HepG2 (cell line): ENCODE measurements around the gene SPAG7. TPM values are rescaled to one million over a fixed set of nuclear protein-coding genes. Genes with fewer than 3 reads are reported as not detected.

Experiments used
- ATAC-seq: fragments of 200-7000 bp; cut with Tn5 transposase; 3 replicates; pipeline ENCODE4 v1.9.1; 2020; ENCODE audit warnings: mild to moderate bottlenecking, moderate library complexity
- BruUV-seq: library from RNA; stranded (reverse); fragments of 400-500 nt; replicated peaks from 2 replicates; lab custom pipeline; 2021; lab: Mats Ljungman, UMichigan
- CTCF ChIA-PET: fragments of 300-600 bp; formaldehyde crosslinking; extraction: SDS; loops from one replicate; lab custom pipeline; 2021; ENCODE audit warnings: low total read pairs, inconsistent platforms, low intra/inter-chr PET ratio; lab: Yijun Ruan, JAX
- POLR2A ChIA-PET: fragments of 350-600 bp; sonication (Branson Sonifier 250); formaldehyde crosslinking; loops from one replicate; lab custom pipeline; 2020; ENCODE audit warnings: antibody characterized with exemption, inconsistent platforms; lab: Yijun Ruan, JAX
- DNase-seq: peaks from one replicate; pipeline ENCODE4 v3.0.0-alpha.2; 2015; ENCODE audit warnings: low spot score
- FAIRE-seq: peaks from 3 replicates; lab custom pipeline; 2011; peaks lifted over from hg19 to GRCh38; lab: Jason Lieb, UNC
- H2AFZ ChIP-seq: one replicate; pipeline ENCODE4 v1.6.1; 2011; ENCODE audit warnings: low read length, inconsistent platforms
- H3K27ac ChIP-seq: fragments of 300-600 bp; 3 replicates; pipeline ENCODE4 v1.8.0; 2011; ENCODE audit warnings: mixed run types, mild to moderate bottlenecking, mixed read lengths, low read length, inconsistent platforms; ENCODE audit not compliant: insufficient read depth; ENCODE audit errors: extremely low read length
- H3K27me3 ChIP-seq, 2 experiments: fragments of 200-600 bp in 1 of 2; 2 replicates in 1 of 2; 3 replicates in 1 of 2; pipeline versions ENCODE4 v1.6.0 to v1.8.0; 2011; ENCODE audit warnings: low read length in 2 of 2, mild to moderate bottlenecking in 2 of 2, moderate library complexity in 2 of 2, inconsistent platforms in 1 of 2; ENCODE audit not compliant: insufficient read depth in 2 of 2, control insufficient read depth in 1 of 2
- H3K36me3 ChIP-seq, 2 experiments: fragments of 200-600 bp in 1 of 2; replicated peaks in 1 of 2; 2 replicates in 1 of 2; 3 replicates in 1 of 2; pipeline versions ENCODE4 v1.5.1 to v1.8.0; 2011; ENCODE audit warnings: low read length in 2 of 2, inconsistent platforms in 1 of 2; ENCODE audit not compliant: insufficient read depth in 2 of 2, control insufficient read depth in 1 of 2
- H3K4me1 ChIP-seq: 2 replicates; pipeline ENCODE4 v1.5.1; 2012; ENCODE audit warnings: low read length, inconsistent platforms; ENCODE audit not compliant: insufficient read depth
- H3K4me2 ChIP-seq: 2 replicates; pipeline ENCODE4 v1.6.0; 2011; ENCODE audit warnings: low read depth, low read length, inconsistent platforms
- H3K4me3 ChIP-seq, 3 experiments: fragments of 200-600 bp in 1 of 3; sonication (generic), shearing (Covaris generic) in 1 of 3; replicated peaks in 1 of 3; 2 replicates each; pipeline ENCODE4 v1.5.1; 2011 to 2016; ENCODE audit warnings: low read length in 3 of 3, inconsistent platforms in 2 of 3, low read depth in 2 of 3, mild to moderate bottlenecking in 2 of 3, control low read depth in 1 of 3, mixed read lengths in 1 of 3; ENCODE audit not compliant: insufficient read depth in 1 of 3
- H3K79me2 ChIP-seq: one replicate; pipeline ENCODE4 v1.6.1; 2011; ENCODE audit warnings: low read length, inconsistent platforms; ENCODE audit not compliant: insufficient read depth
- H3K9ac ChIP-seq: 2 replicates; pipeline ENCODE4 v1.6.0; 2011; ENCODE audit warnings: mild to moderate bottlenecking, low read depth, low read length, inconsistent platforms; ENCODE audit not compliant: insufficient read depth
- H3K9me3 ChIP-seq: 2 replicates; pipeline ENCODE4 v1.5.1; 2012; ENCODE audit warnings: mild to moderate bottlenecking, low read length
- H4K20me1 ChIP-seq: 2 replicates; pipeline ENCODE4 v1.6.0; 2011; ENCODE audit warnings: inconsistent platforms, mild to moderate bottlenecking, low read length, moderate library complexity; ENCODE audit not compliant: insufficient read depth
- DNMT3B ChIP-seq: conservative IDR thresholded peaks from 2 replicates; pipeline ENCODE4 v1.6.1; 2016; ENCODE audit warnings: missing biosample characterization, control low read depth
- GFI1 ChIP-seq: sonication (generic); formaldehyde crosslinking; IDR thresholded peaks from 2 replicates; pipeline ENCODE4 v1.5.0; 2020; ENCODE audit warnings: missing genetic modification reagents, mild to moderate bottlenecking, borderline replicate concordance
- MED13 ChIP-seq: sonication (generic); formaldehyde crosslinking; IDR thresholded peaks from 2 replicates; pipeline ENCODE4 v1.5.0; 2020; ENCODE audit warnings: missing genetic modification reagents
- MEIS2 ChIP-seq: sonication (generic); formaldehyde crosslinking; IDR thresholded peaks from 2 replicates; pipeline ENCODE4 v1.9.0; 2021; ENCODE audit warnings: mild to moderate bottlenecking, missing genetic modification reagents
- NAIF1 ChIP-seq: sonication (generic); formaldehyde crosslinking; IDR thresholded peaks from 2 replicates; pipeline ENCODE4 v1.5.0; 2020; ENCODE audit warnings: mild to moderate bottlenecking, missing genetic modification reagents, borderline replicate concordance
- NFE2L2 ChIP-seq: fragments of 150-350 bp; IDR thresholded peaks from 2 replicates; pipeline ENCODE4 v1.6.1; 2014; ENCODE audit warnings: low read length
- SMAD3 ChIP-seq: sonication (generic); formaldehyde crosslinking; IDR thresholded peaks from 2 replicates; pipeline ENCODE4 v1.4.0; 2020; ENCODE audit warnings: missing genetic modification reagents
- TOPORS ChIP-seq: sonication (generic); formaldehyde crosslinking; IDR thresholded peaks from 2 replicates; pipeline ENCODE4 v1.8.0; 2023; ENCODE audit warnings: mild to moderate bottlenecking, missing genetic modification reagents
- TRIM22 ChIP-seq: fragments of 450-650 bp; IDR thresholded peaks from 2 replicates; pipeline ENCODE4 v1.6.1; 2017
- ZFP90 ChIP-seq: sonication (generic); formaldehyde crosslinking; IDR thresholded peaks from 2 replicates; pipeline ENCODE4 v1.8.0; 2022; ENCODE audit warnings: missing genetic modification reagents, mild to moderate bottlenecking, inconsistent platforms, borderline replicate concordance
- ZNF263 ChIP-seq: sonication (generic); formaldehyde crosslinking; IDR thresholded peaks from 2 replicates; pipeline ENCODE4 v1.4.0; 2020; ENCODE audit warnings: missing genetic modification reagents
- ZNF431 ChIP-seq: sonication (generic); formaldehyde crosslinking; IDR thresholded peaks from 2 replicates; pipeline ENCODE4 v1.9.0; 2022; ENCODE audit warnings: missing genetic modification reagents, low read depth, mild to moderate bottlenecking, borderline replicate concordance
- ZNF556 ChIP-seq: sonication (generic); formaldehyde crosslinking; IDR thresholded peaks from 2 replicates; pipeline ENCODE4 v1.4.0; 2020; ENCODE audit warnings: mild to moderate bottlenecking, missing genetic modification reagents, borderline replicate concordance
- ZNF724P ChIP-seq: sonication (generic); formaldehyde crosslinking; IDR thresholded peaks from 2 replicates; pipeline ENCODE4 v1.8.0; 2022; ENCODE audit warnings: missing genetic modification reagents, borderline replicate concordance
- ZNF891 ChIP-seq: sonication (generic); formaldehyde crosslinking; IDR thresholded peaks from 2 replicates; pipeline ENCODE4 v1.5.0; 2020; ENCODE audit warnings: mild to moderate bottlenecking, missing genetic modification reagents
- ZSCAN20 ChIP-seq: sonication (generic); formaldehyde crosslinking; IDR thresholded peaks from 2 replicates; pipeline ENCODE4 v1.4.0; 2020; ENCODE audit warnings: missing genetic modification reagents, mild to moderate bottlenecking, borderline replicate concordance
- ZSCAN29 ChIP-seq: sonication (generic); formaldehyde crosslinking; conservative IDR thresholded peaks from 2 replicates; pipeline ENCODE4 v1.4.0; 2020; ENCODE audit warnings: mild to moderate bottlenecking, missing genetic modification reagents
- WGBS: methylation state at CpG from one replicate; pipeline ENCODE4 v1.1.6; 2017; ENCODE audit warnings: low lambda C conversion rate; 5-methylcytosine and 5-hydroxymethylcytosine counted together
- in situ Hi-C: cut with HindIII; loops from 2 replicates; pipeline ENCODE4 v1.10.0; 2017; ENCODE audit warnings: low pct_unique_long_range_greater_than_20kb; ENCODE audit not compliant: extremely low pct_ligation_motif_present
- intact Hi-C: fragments of 100-400 bp; cut with micrococcal nuclease; formaldehyde crosslinking; loops from one replicate; pipeline ENCODE4 v1.10.0; 2022; ENCODE audit not compliant: unreplicated experiment
- polyA plus RNA-seq, 8 experiments: library from polyadenylated mRNA; depleted of rRNA in 3 of 8; stranded (reverse) in 7 of 8; unstranded in 1 of 8; fragments of >200 nt; fragmentation: Illumina TruSeq in 4 of 8; extraction: Trizol in 4 of 8; gene quantifications; 2 replicates each; pipeline versions ENCODE4 v1.2.1 to v1.2.3, GENCODE V29; 2011 to 2016; ENCODE audit warnings: low read depth in 4 of 8, missing spikeins in 1 of 8, mixed read lengths in 1 of 8; ENCODE audit not compliant: insufficient read depth in 1 of 8
- total RNA-seq, 5 experiments: library from RNA; depleted of rRNA; stranded (reverse); fragments of >200 nt; fragmentation: Illumina TruSeq; extraction: Trizol; gene quantifications; 2 replicates each; pipeline ENCODE4 v1.2.3, GENCODE V29; 2016; ENCODE audit warnings: low read depth in 1 of 5
- TF ChIP-seq, protein P1 (sequence below): sonication (generic); formaldehyde crosslinking; IDR thresholded peaks from 2 replicates; pipeline ENCODE4 v1.4.0; 2020; ENCODE audit warnings: missing genetic modification reagents, low read depth, mild to moderate bottlenecking, borderline replicate concordance
- TF ChIP-seq, protein P2 (sequence below): sonication (generic); formaldehyde crosslinking; IDR thresholded peaks from 2 replicates; pipeline ENCODE4 v1.8.1; 2023; ENCODE audit warnings: mild to moderate bottlenecking, inconsistent platforms, moderate library complexity, missing genetic modification reagents, borderline replicate concordance
- TF ChIP-seq, protein P3 (sequence below): sonication (generic); formaldehyde crosslinking; IDR thresholded peaks from 2 replicates; pipeline ENCODE4 v1.8.1; 2023; ENCODE audit warnings: mild to moderate bottlenecking, moderate library complexity, missing genetic modification reagents

SPAG7 gene
- total and polyA plus RNA-seq, 2 of the 13 experiments (the other 11 are each of a cell fraction or from before 2014, with no cell fraction given): 51.0 to 59.0 TPM

DNA sequence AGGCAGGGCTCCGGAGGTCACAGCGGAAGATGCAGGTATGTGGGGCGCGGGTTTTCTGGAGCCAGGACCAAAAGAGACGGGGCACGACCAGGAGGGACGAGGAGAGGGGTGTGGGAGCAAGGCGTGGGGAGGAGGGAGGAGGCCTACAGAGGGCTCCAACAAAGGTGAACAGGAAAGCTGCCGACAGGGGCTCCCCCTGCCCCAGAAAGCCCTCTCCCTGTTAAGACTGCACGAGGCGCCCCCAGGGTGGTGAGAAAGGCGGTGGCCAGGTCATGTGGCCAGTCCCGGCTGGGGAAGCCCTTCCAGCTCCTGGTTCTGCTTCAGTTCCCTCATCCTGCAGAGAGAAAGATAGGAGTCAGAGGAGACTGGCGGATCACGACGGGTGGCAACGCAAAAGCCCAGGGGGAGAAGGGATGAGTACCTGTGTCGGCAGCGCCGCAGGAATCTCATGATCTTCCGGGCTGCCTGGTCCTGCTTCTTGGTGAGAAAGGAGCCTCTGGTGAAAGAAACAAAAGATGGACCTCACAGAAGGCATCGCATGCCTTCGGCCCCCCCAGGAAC, 949 bp upstream of the SPAG7 start:
- WGBS: 2% methylated on average over 22 of the region's 23 CpGs
- ChIA-PET POLR2A (interaction anchor here (0.6 to 10.5 kb wide), 14 partner anchors 11 to 401 kb away, joined by 3 to 273 read pairs (median 22); partner anchors contain the start of genes CAMTA2, ENO3, INCA1 and KIF1C), CTCF (no interaction called here)
- TSS peak; percentile 55 for BruUV-seq
- Histone ChIP-seq H3K4me3 (peak overlapping the region; percentile 72 to 88 (median 77)), H3K27ac (peak overlapping the region; percentile 92), H3K4me1 (peaks cover 31% of the 10 kb centered on the region), H3K27me3 (no peaks in the 10 kb centered on the region; a peak in 1 of 5 replicates), H3K36me3 (peaks cover 0 to 13% of the 10 kb centered on the region in 2 experiments; a peak in 3 of 5 replicates), H4K20me1 (no peaks in the 10 kb centered on the region), H3K9me3 (no peaks in the 10 kb centered on the region), H2AFZ (no peak overlapping the region), H3K4me2 (peak overlapping the region; percentile 82), H3K9ac (peak overlapping the region; percentile 91), H3K79me2 (peaks cover 27% of the 10 kb centered on the region)
- DNase-seq: no peak
- intact Hi-C loops: loop anchor here (5.0 to 10.0 kb wide), 2 partner anchors 61 to 254 kb away; partner anchors contain the start of gene ARRB2
- ATAC-seq: no peak
- no peak for FAIRE-seq
- in situ Hi-C loops: no loop called here
- TF ChIP-seq NAIF1 (CRISPR knock-in tag) (peak; percentile 47; the same call in 1 of the 2 replicates), ZSCAN20 (no peak), ZNF556 (0 out of 2 replicates have a peak, but pooled peaks have one; percentile 8), DNMT3B (CRISPR knock-in tag) (no peak), MED13 (0 out of 2 replicates have a peak, but pooled peaks have one; percentile 41), ZFP90 (peak; percentile 88), TRIM22 (no peak), SMAD3 (peak; percentile 51; the same call in 1 of the 2 replicates), ZSCAN29 (CRISPR knock-in tag) (0 out of 2 replicates have a peak, but pooled peaks have one; percentile 8), NFE2L2 (no peak), ZNF263 (peak; percentile 67; the same call in 1 of the 2 replicates), MEIS2 (no peak), TOPORS (no peak), ZNF724P (0 out of 2 replicates have a peak, but pooled peaks have one; percentile 76), ZNF891 (0 out of 2 replicates have a peak, but pooled peaks have one; percentile 4), ZNF431 (CRISPR knock-in tag) (0 out of 2 replicates have a peak, but pooled peaks have one; percentile 2), GFI1 (CRISPR knock-in tag) (no peak)
- TF ChIP-seq, protein P1, sequence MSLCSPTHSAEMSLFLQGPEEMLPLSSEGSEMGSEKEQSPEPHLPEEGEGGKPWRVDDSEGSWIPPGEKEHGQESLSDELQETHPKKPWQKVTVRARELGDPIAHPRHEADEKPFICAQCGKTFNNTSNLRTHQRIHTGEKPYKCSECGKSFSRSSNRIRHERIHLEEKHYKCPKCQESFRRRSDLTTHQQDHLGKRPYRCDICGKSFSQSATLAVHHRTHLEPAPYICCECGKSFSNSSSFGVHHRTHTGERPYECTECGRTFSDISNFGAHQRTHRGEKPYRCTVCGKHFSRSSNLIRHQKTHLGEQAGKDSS (CRISPR knock-in tag): peak; percentile 51; the same call in 1 of the 2 replicates
- TF ChIP-seq, protein P2, sequence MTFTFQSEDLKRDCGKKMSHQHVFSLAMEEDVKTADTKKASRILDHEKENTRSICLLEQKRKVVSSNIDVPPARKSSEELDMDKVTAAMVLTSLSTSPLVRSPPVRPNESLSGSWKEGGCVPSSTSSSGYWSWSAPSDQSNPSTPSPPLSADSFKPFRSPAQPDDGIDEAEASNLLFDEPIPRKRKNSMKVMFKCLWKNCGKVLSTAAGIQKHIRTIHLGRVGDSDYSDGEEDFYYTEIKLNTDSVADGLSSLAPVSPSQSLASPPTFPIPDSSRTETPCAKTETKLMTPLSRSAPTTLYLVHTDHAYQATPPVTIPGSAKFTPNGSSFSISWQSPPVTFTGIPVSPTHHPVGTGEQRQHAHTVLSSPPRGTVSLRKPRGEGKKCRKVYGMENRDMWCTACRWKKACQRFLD: 0 out of 2 replicates have a peak, but pooled peaks have one; percentile 59
- TF ChIP-seq, protein P3, sequence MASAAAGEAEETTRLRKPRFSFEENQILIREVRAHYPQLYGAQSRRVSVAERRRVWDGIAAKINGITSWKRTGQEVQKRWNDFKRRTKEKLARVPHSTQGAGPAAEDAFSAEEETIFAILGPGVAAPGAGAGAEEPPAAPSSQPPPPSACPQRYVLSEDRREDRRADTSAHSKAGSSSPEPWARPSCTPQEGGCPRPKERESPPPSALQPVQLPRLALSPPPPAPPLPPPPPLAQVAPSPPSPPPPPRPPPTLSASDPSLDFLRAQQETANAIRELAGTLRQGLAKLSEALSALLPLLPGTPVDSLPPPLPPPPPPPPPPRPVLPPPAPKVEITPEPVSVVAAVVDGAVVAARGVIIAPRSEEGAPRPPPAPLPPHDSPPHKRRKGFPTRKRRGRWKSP (CRISPR knock-in tag): 0 out of 2 replicates have a peak, but pooled peaks have one; percentile 22
